Glutamatergic neuron (in vitro differentiated cells): Measurements from ENCODE around the gene CDH23. TPM values are rescaled to one million over a fixed set of nuclear protein-coding genes. Genes with fewer than 3 reads are reported as not detected.

Experiments used
- DNase-seq: peaks from one replicate; pipeline ENCODE4 v3.0.0; 2022
- H3K27ac Mint-ChIP-seq: one replicate; pipeline ENCODE4 v1.8.0; 2020; ENCODE audit warnings: mild to moderate bottlenecking, mixed read lengths, inconsistent platforms; ENCODE audit not compliant: unreplicated experiment
- H3K27me3 Mint-ChIP-seq: one replicate; pipeline ENCODE4 v1.8.0; 2020; ENCODE audit warnings: mild to moderate bottlenecking, moderate library complexity, mixed read lengths, inconsistent platforms; ENCODE audit not compliant: unreplicated experiment
- H3K36me3 Mint-ChIP-seq: one replicate; pipeline ENCODE4 v1.8.0; 2020; ENCODE audit warnings: mild to moderate bottlenecking, mixed read lengths, inconsistent platforms; ENCODE audit not compliant: unreplicated experiment
- H3K4me1 Mint-ChIP-seq: one replicate; pipeline ENCODE4 v1.8.0; 2020; ENCODE audit warnings: mild to moderate bottlenecking, low read depth, mixed read lengths, inconsistent platforms; ENCODE audit not compliant: unreplicated experiment
- H3K4me3 Mint-ChIP-seq: one replicate; pipeline ENCODE4 v1.8.0; 2020; ENCODE audit warnings: mild to moderate bottlenecking, mixed read lengths, inconsistent platforms; ENCODE audit not compliant: unreplicated experiment
- H3K9me3 Mint-ChIP-seq: one replicate; pipeline ENCODE4 v1.8.0; 2020; ENCODE audit warnings: mild to moderate bottlenecking, moderate library complexity, mixed read lengths, inconsistent platforms; ENCODE audit not compliant: unreplicated experiment
- CTCF ChIP-seq: fragments of 200-600 bp; sonication (generic); IDR thresholded peaks from one replicate; pipeline ENCODE4 v1.5.0; 2021; ENCODE audit not compliant: partially characterized antibody, unreplicated experiment
- total RNA-seq: library from RNA; stranded (reverse); fragmentation: NEBNext Ultra II Directional; extraction: Animal tissue kit (Norgen Biotek cat#: 25700); gene quantifications from one replicate; pipeline ENCODE4 v1.2.1, GENCODE V29; 2021; ENCODE audit not compliant: unreplicated experiment

CDH23 gene
- total RNA-seq, 1 donor from 2014 or later: 2.0 TPM

- H3K4me3 Mint-ChIP-seq: no peak overlapping the region
- no peak for TF ChIP-seq CTCF
- peaks cover 5% of the 10 kb centered on the region for H3K27me3 Mint-ChIP-seq
- no peaks in the 10 kb centered on the region for H3K36me3 Mint-ChIP-seq
- peaks cover 11% of the 10 kb centered on the region for H3K4me1 Mint-ChIP-seq
- H3K27ac Mint-ChIP-seq: no peak overlapping the region
- DNase-seq: no peak
- H3K9me3 Mint-ChIP-seq: peaks cover 3% of the 10 kb centered on the region
Measured at GRCh38 chr10:71776481-71776925, 379.8 kb downstream of the CDH23 start.

DNA sequence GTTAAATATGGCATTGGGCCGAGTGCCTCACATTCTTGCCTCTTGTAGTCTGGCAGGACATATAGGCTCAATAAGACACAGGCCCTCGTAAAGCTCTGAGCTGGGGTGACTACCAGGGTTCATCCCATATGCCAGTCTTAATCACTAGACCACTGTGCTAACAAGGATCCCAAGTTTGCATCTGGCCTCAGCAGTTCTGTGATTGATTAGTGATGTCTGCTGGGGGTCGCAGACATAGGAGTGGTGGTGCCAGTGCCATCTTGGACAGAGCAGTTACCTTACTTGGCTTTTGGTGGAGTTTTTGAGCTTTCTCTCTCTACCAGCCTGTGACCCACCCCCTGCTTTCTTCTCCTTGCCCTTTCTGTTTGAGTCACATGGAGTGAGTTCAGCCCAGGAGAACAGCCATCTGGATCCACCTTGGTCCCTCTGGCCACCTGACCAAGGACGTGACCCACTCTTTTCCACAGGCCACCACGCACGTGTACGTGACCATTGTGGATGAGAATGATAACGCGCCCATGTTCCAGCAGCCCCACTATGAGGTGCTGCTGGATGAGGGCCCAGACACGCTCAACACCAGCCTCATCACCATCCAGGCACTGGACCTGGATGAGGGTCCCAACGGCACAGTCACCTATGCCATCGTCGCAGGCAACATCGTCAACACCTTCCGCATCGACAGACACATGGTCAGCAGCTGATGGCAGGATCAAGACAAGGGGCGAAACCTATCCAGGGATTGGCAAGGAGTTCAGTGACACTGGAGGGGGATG lies 380.7 kb downstream of the CDH23 start:
- no peak for TF ChIP-seq CTCF
- no peak for DNase-seq
- Mint-ChIP-seq H3K4me1 (peaks cover 11% of the 10 kb centered on the region), H3K4me3 (no peak overlapping the region), H3K36me3 (no peaks in the 10 kb centered on the region), H3K27me3 (peaks cover 5% of the 10 kb centered on the region), H3K9me3 (peaks cover 3% of the 10 kb centered on the region), H3K27ac (no peak overlapping the region)

DNA sequence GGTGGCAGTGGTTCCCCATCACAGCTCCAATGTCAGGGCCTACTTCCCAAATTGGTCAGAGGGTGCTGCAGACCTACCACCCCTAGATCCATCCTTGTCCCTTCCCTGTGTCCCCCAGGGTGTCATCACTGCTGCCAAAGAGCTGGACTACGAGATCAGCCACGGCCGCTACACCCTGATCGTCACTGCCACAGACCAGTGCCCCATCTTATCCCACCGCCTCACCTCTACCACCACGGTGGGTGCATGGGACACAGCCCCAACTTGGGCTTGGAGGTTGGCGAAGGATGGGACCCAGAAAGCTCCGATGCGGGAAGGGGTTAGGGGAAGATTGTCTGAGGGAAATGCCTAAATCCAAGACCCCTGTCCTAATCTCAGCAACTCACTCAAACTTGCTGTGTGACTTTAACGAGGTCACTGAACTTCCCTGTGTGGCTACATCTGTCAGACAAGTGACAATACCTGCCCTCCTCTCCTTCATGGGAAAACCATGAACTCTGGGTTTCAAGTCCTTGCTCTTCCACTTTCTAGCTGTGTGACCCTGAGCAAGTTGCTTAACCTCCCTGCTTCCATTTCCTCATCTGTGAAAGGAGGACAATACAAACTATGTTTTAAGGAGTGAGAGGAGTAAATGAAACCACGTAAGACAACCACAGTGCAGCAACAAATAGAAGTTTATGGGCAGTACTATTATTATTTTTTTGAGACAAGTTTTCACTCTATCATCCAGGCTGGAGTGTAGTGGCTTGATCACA lies 381.5 kb downstream of the CDH23 start:
- Mint-ChIP-seq H3K4me1 (peaks cover 11% of the 10 kb centered on the region), H3K27me3 (peaks cover 5% of the 10 kb centered on the region), H3K4me3 (no peak overlapping the region), H3K36me3 (no peaks in the 10 kb centered on the region), H3K27ac (no peak overlapping the region), H3K9me3 (peaks cover 3% of the 10 kb centered on the region)
- DNase-seq: no peak
- no peak for TF ChIP-seq CTCF

DNA sequence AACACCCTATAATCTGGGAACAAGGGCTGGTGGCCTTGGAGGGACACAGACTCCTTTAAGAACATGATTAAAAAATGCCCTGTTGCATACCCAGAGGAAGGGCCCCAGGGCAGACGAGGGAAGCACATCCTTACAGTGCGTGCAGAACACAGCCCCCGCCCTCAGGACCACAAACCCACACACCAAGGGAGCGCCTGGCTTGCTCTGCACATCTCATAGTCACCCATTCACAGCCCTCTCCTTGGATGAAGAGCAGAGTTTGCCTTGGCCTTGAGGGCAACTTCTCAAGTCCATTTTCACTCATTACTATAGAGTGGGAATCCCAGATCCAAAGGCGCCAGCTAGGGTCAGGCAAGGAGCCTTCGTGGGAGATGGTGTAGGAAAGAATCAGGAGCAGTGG lies 382.9 kb downstream of the CDH23 start:
- peaks cover 8% of the 10 kb centered on the region for H3K4me1 Mint-ChIP-seq
- H3K27me3 Mint-ChIP-seq: peaks cover 5% of the 10 kb centered on the region
- no peak overlapping the region for H3K4me3 Mint-ChIP-seq
- TF ChIP-seq CTCF: no peak
- no peak overlapping the region for H3K27ac Mint-ChIP-seq
- H3K36me3 Mint-ChIP-seq: no peaks in the 10 kb centered on the region
- H3K9me3 Mint-ChIP-seq: peaks cover 5% of the 10 kb centered on the region
- DNase-seq: no peak

- no peaks in the 10 kb centered on the region for H3K36me3 Mint-ChIP-seq
- H3K4me1 Mint-ChIP-seq: peaks cover 8% of the 10 kb centered on the region
- TF ChIP-seq CTCF: no peak
- peaks cover 5% of the 10 kb centered on the region for H3K9me3 Mint-ChIP-seq
- H3K27me3 Mint-ChIP-seq: peaks cover 4% of the 10 kb centered on the region
- no peak overlapping the region for H3K4me3 Mint-ChIP-seq
- no peak for DNase-seq
- no peak overlapping the region for H3K27ac Mint-ChIP-seq
Measured at GRCh38 chr10:71780156-71780555, 383.4 kb downstream of the CDH23 start.
